LHCN-M2 (cell line): Measurements from ENCODE around the gene ISCA2. TPM values are rescaled to one million over a fixed set of nuclear protein-coding genes. Genes with fewer than 3 reads are reported as not detected.
A peak's percentile ranks its signal among the peaks of the same experiment; 100 is the strongest.

Experiments used
- DNase-seq: peaks from one replicate; pipeline ENCODE4 v3.0.0-alpha.2; 2012; ENCODE audit warnings: low read depth
- total RNA-seq: library from RNA; depleted of rRNA; stranded (reverse); fragments of >200 nt; gene quantifications from 2 replicates; pipeline ENCODE4 v1.2.3, GENCODE V29; 2014

Gene ISCA2
- total RNA-seq, 1 experiment from 2014 or later: 19.5 TPM

- no peak for DNase-seq
Measured at GRCh38 chr14:74482571-74482970, 11.0 kb upstream of the ISCA2 start.

GRCh38 chr14:74483321-74483720 lies 10.2 kb upstream of the ISCA2 start:
- no peak for DNase-seq

- no peak for DNase-seq
Measured at GRCh38 chr14:74486164-74486563, 7.4 kb upstream of the ISCA2 start.

GRCh38 chr14:74488786-74489397 lies 4.7 kb upstream of the ISCA2 start:
- DNase-seq: peak; percentile 74

- DNase-seq: no peak
Measured at GRCh38 chr14:74490486-74490885, 3.1 kb upstream of the ISCA2 start.

- peak; percentile 68 for DNase-seq
Measured at GRCh38 chr14:74491956-74492775, 1.4 kb upstream of the ISCA2 start.

GRCh38 chr14:74492776-74493342 lies 706 bp upstream of the ISCA2 start, which contains the start of gene NPC2:
Gene NPC2 (minus strand): TSS chr14:74493305. CDS start chr14:74493274, 31 bp downstream.
- no peak for DNase-seq

- DNase-seq: peak; percentile 25
Measured at GRCh38 chr14:74495356-74495755, 1.8 kb downstream of the ISCA2 start.

- no peak for DNase-seq
Measured at GRCh38 chr14:74500417-74501134, 7.0 kb downstream of the ISCA2 start.

GRCh38 chr14:74501135-74501614 lies 7.6 kb downstream of the ISCA2 start:
- DNase-seq: peak; percentile 37

GRCh38 chr14:74501691-74502090 lies 8.1 kb downstream of the ISCA2 start:
- DNase-seq: no peak

GRCh38 chr14:74502236-74503019 lies 8.9 kb downstream of the ISCA2 start:
- DNase-seq: peak; percentile 19

GRCh38 chr14:74503291-74503937 lies 9.8 kb downstream of the ISCA2 start:
- no peak for DNase-seq

GRCh38 chr14:74503938-74504335 lies 10.4 kb downstream of the ISCA2 start:
- no peak for DNase-seq

GRCh38 chr14:74504412-74504811 lies 10.8 kb downstream of the ISCA2 start:
- DNase-seq: no peak

- DNase-seq: no peak
Measured at GRCh38 chr14:74504874-74505720, 11.5 kb downstream of the ISCA2 start.

- no peak for DNase-seq
Measured at GRCh38 chr14:74505831-74506230, 12.3 kb downstream of the ISCA2 start.

GRCh38 chr14:74506411-74506851 lies 12.9 kb downstream of the ISCA2 start:
- no peak for DNase-seq

- DNase-seq: no peak
Measured at GRCh38 chr14:74507085-74507484, 13.5 kb downstream of the ISCA2 start.
